ENCODE results near the gene PDZRN3. TPM values are rescaled to one million over a fixed set of nuclear protein-coding genes. Genes with fewer than 3 reads are reported as not detected.

The PDZRN3 gene
- total RNA-seq, 1 experiment from 2014 or later, result not detected

DNA sequence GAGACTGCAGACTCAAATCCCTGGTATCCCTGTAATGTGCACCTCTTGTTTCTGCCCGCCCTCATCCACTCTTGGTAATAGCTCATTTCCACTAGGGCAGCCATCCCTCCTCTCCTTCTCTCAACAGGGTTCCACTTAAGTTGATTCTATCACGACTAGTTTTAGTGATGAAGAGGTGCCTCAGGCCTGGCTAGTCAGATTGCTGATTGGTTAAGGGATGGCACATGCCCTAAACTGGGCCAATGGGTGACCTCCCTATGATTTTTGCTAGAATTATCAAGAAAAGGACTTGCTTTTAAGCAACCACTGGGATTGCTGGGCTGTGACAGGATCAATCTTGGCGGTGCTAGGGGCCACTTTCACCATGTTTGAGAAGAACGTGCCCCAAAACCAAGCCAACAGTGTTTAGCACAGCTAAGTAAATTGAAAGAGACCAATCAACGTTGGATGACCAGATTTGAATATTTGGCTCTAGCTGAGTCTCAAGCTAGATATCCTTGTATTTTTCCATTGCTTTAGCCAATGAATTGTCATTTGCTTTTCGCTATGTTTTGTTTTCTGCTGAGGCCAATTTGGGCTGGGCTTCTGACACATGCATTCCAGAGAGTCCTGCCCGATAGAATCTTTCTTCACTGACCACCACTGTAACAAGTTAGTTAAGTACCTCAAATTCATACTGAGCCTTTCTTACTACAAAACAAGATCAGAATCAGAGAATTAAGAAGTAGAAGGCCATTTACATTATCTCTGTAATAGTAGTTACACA lies 131.0 kb downstream of the PDZRN3 start:
- Histone ChIP-seq H3K36me3 (ENCODE audit: low read depth) (no peaks in the 10 kb centered on the region), H3K4me1 (replicated peaks; ENCODE audit: insufficient read depth) (no peaks in the 10 kb centered on the region), H3K4me2 (no peak overlapping the region), H2AFZ (no peak overlapping the region), H3K27me3 (ENCODE audit: insufficient read depth, low read depth) (peaks cover 8% of the 10 kb centered on the region), H4K20me1 (ENCODE audit: insufficient read depth) (no peaks in the 10 kb centered on the region), H3F3A (ENCODE audit: insufficient read depth, low read depth) (no peaks in the 10 kb centered on the region), H3K79me2 (ENCODE audit: low read depth) (no peaks in the 10 kb centered on the region), H3K27ac (no peak overlapping the region), H3K9me2 (ENCODE audit: insufficient read depth) (no peaks in the 10 kb centered on the region), H3K9me3 (ENCODE audit: insufficient read depth, low read depth) (no peaks in the 10 kb centered on the region), H3K4me3 (no peak overlapping the region)
- BruUV-seq (replicated peaks), result no TSS peak
- TF ChIP-seq EZH2 (IDR thresholded peaks at IDR 0.05; ENCODE audit: low read depth), result no peak
- TF ChIP-seq CTCF (conservative IDR thresholded peaks at IDR 0.05), result no peak
- no peak for DNase-seq
- ChIA-PET CTCF (no interaction called here), POLR2A (ENCODE audit: unreplicated experiment) (no interaction called here)
- intact Hi-C loops (cut with micrococcal nuclease; ENCODE audit: unreplicated experiment), result no loop called here

DNA sequence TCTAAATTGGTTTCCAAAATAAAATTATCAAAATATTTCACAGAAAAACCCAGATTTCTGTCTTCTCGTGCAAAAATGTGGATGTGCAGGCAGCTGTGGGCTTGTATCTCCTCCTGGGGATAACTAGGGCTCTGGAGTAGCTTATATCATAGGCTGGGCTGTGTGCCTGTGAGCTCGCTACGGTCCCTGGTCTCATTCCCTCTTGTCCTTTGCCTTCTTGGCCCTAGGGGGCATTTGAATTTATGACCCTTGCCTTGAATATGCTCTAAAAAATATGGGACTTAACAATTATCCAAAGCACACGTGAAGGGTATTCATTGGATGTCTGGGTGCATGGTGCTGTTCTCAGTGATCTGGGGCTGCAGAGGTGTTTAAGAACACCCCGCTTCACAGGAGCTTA lies 132.6 kb downstream of the PDZRN3 start:
- Histone ChIP-seq H3K4me1 (replicated peaks; ENCODE audit: insufficient read depth) (no peaks in the 10 kb centered on the region), H3K36me3 (ENCODE audit: low read depth) (no peaks in the 10 kb centered on the region), H3K4me2 (no peak overlapping the region), H3K4me3 (no peak overlapping the region), H3K27me3 (ENCODE audit: insufficient read depth, low read depth) (no peaks in the 10 kb centered on the region; the same call in 1 of the 2 replicates), H4K20me1 (ENCODE audit: insufficient read depth) (no peaks in the 10 kb centered on the region), H2AFZ (no peak overlapping the region), H3K9me3 (ENCODE audit: insufficient read depth, low read depth) (no peaks in the 10 kb centered on the region), H3K9me2 (ENCODE audit: insufficient read depth) (no peaks in the 10 kb centered on the region), H3K27ac (no peak overlapping the region), H3K79me2 (ENCODE audit: low read depth) (no peaks in the 10 kb centered on the region), H3F3A (ENCODE audit: insufficient read depth, low read depth) (no peaks in the 10 kb centered on the region)
- BruUV-seq (replicated peaks), result no TSS peak
- intact Hi-C loops (cut with micrococcal nuclease; ENCODE audit: unreplicated experiment), result no loop called here
- TF ChIP-seq EZH2 (IDR thresholded peaks at IDR 0.05; ENCODE audit: low read depth), result no peak
- no peak for TF ChIP-seq CTCF (conservative IDR thresholded peaks at IDR 0.05)
- ChIA-PET POLR2A (ENCODE audit: unreplicated experiment) (no interaction called here), CTCF (no interaction called here)
- DNase-seq, result no peak

DNA sequence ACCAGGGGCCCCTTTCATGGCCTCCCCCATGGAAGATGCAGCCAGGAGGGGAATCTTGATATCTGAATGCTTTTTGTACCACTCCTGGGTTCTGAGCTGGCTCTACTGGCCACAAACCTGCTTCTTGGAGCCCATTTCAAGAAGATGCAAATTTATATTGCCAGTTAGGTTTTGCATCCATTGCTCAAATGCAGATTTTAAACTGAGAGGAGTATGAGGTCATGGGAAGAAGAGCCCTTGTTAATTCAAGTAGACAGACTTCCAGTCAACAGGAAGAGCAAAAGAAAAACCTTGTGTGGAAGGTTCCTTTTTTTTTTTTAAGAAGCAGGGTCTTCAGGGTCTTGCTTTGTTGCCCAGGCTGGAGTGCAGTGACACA lies 133.5 kb downstream of the PDZRN3 start:
- Histone ChIP-seq H3K36me3 (ENCODE audit: low read depth) (no peaks in the 10 kb centered on the region), H3K27me3 (ENCODE audit: insufficient read depth, low read depth) (no peaks in the 10 kb centered on the region; the same call in 1 of the 2 replicates), H3K79me2 (ENCODE audit: low read depth) (no peaks in the 10 kb centered on the region), H4K20me1 (ENCODE audit: insufficient read depth) (no peaks in the 10 kb centered on the region), H2AFZ (no peak overlapping the region), H3F3A (ENCODE audit: insufficient read depth, low read depth) (no peaks in the 10 kb centered on the region), H3K9me3 (ENCODE audit: insufficient read depth, low read depth) (no peaks in the 10 kb centered on the region), H3K27ac (no peak overlapping the region), H3K4me1 (replicated peaks; ENCODE audit: insufficient read depth) (no peaks in the 10 kb centered on the region), H3K4me3 (no peak overlapping the region), H3K4me2 (no peak overlapping the region), H3K9me2 (ENCODE audit: insufficient read depth) (no peaks in the 10 kb centered on the region)
- no peak for TF ChIP-seq EZH2 (IDR thresholded peaks at IDR 0.05; ENCODE audit: low read depth)
- TF ChIP-seq CTCF (conservative IDR thresholded peaks at IDR 0.05), result no peak
- ChIA-PET POLR2A (ENCODE audit: unreplicated experiment) (no interaction called here), CTCF (no interaction called here)
- DNase-seq, result no peak
- intact Hi-C loops (cut with micrococcal nuclease; ENCODE audit: unreplicated experiment), result no loop called here
- BruUV-seq (replicated peaks), result no TSS peak

All from PC-9 (cell line).